KG1 (cell line): ENCODE results near the gene NEUROG1.
"Not testable (repeated sequence)": the region's sequence is repeated elsewhere in the genome, so short reads cannot be mapped to it uniquely, and the experiment has no call there.

Experiments used
- DNase-seq: peaks from one replicate; lab custom pipeline; 2025; lab: John Stamatoyannopoulos, UW

Gene NEUROG1

GRCh38 chr5:135537271-135537670, 1.5 kb upstream of the NEUROG1 start:
- DNase-seq: no peak

- no peak for DNase-seq
These were observed 344 bp downstream of the NEUROG1 start for GRCh38 chr5:135535420-135535819.

- no peak for DNase-seq
These were observed 950 bp downstream of the NEUROG1 start for GRCh38 chr5:135534609-135535419.

GRCh38 chr5:135533794-135534193, 2.0 kb downstream of the NEUROG1 start:
- DNase-seq: no peak

GRCh38 chr5:135533334-135533733, 2.4 kb downstream of the NEUROG1 start:
- no peak for DNase-seq

- not testable (repeated sequence) for DNase-seq
These were observed 6.2 kb downstream of the NEUROG1 start for GRCh38 chr5:135529576-135529975.

- DNase-seq: no peak
These were observed 8.8 kb downstream of the NEUROG1 start for GRCh38 chr5:135526924-135527323.

GRCh38 chr5:135521964-135522363, 13.8 kb downstream of the NEUROG1 start:
- no peak for DNase-seq

- no peak for DNase-seq
These were observed 18.1 kb downstream of the NEUROG1 start for GRCh38 chr5:135517631-135518030.

GRCh38 chr5:135514116-135514515, 21.6 kb downstream of the NEUROG1 start:
- DNase-seq: no peak

GRCh38 chr5:135511761-135512575, 23.8 kb downstream of the NEUROG1 start:
- no peak for DNase-seq

- no peak for DNase-seq
These were observed 25.8 kb downstream of the NEUROG1 start for GRCh38 chr5:135509995-135510394.

- no peak for DNase-seq
These were observed 27.2 kb downstream of the NEUROG1 start for GRCh38 chr5:135508496-135509005.

- DNase-seq: no peak
These were observed 29.8 kb downstream of the NEUROG1 start for GRCh38 chr5:135505973-135506372.

- DNase-seq: no peak
These were observed 31.4 kb downstream of the NEUROG1 start for GRCh38 chr5:135504376-135504775.

- no peak for DNase-seq
These were observed 31.9 kb downstream of the NEUROG1 start for GRCh38 chr5:135503871-135504270.

GRCh38 chr5:135502836-135503520, 32.8 kb downstream of the NEUROG1 start:
- no peak for DNase-seq

- no peak for DNase-seq
These were observed 33.8 kb downstream of the NEUROG1 start for GRCh38 chr5:135501965-135502364.

- DNase-seq: no peak
These were observed 37.1 kb downstream of the NEUROG1 start for GRCh38 chr5:135498637-135498995.

- DNase-seq: no peak
These were observed 37.7 kb downstream of the NEUROG1 start for GRCh38 chr5:135497971-135498636.

- DNase-seq: not testable (repeated sequence)
These were observed 40.2 kb downstream of the NEUROG1 start for GRCh38 chr5:135495531-135495930.

- no peak for DNase-seq
These were observed 41.6 kb downstream of the NEUROG1 start for GRCh38 chr5:135494196-135494595.
